Kidney epithelial cell (primary cell): ENCODE results near the gene TNFSF15. TPM values are rescaled to one million over a fixed set of nuclear protein-coding genes. Genes with fewer than 3 reads are reported as not detected.

Experiments
- DNase-seq: peaks from one replicate; pipeline ENCODE4 v3.0.0-alpha.2; 2010; ENCODE audit warnings: low read depth
- H3K27me3 ChIP-seq: 2 replicates; pipeline ENCODE4 v1.6.0; 2011; ENCODE audit warnings: low read length; ENCODE audit not compliant: control insufficient read depth, insufficient read depth
- H3K36me3 ChIP-seq: 2 replicates; pipeline ENCODE4 v1.5.1; 2011; ENCODE audit warnings: low read length; ENCODE audit not compliant: control insufficient read depth, insufficient read depth
- H3K4me3 ChIP-seq: 2 replicates; pipeline ENCODE4 v1.5.1; 2011; ENCODE audit warnings: low read depth, mild to moderate bottlenecking, control low read depth, low read length
- total RNA-seq: library from RNA; depleted of rRNA; stranded (reverse); fragments of >200 nt; gene quantifications from 2 replicates; pipeline ENCODE4 v1.2.3, GENCODE V29; 2015
- TF ChIP-seq, protein P1 (sequence below): IDR thresholded peaks from 2 replicates; pipeline ENCODE4 v1.5.1; 2011; ENCODE audit warnings: mild to moderate bottlenecking, moderate library complexity, low read length, control low read depth, inconsistent platforms; ENCODE audit not compliant: insufficient read depth, poor library complexity, severe bottlenecking

TNFSF15 gene
- total RNA-seq, 1 donor from 2014 or later: 11.7 TPM

DNA sequence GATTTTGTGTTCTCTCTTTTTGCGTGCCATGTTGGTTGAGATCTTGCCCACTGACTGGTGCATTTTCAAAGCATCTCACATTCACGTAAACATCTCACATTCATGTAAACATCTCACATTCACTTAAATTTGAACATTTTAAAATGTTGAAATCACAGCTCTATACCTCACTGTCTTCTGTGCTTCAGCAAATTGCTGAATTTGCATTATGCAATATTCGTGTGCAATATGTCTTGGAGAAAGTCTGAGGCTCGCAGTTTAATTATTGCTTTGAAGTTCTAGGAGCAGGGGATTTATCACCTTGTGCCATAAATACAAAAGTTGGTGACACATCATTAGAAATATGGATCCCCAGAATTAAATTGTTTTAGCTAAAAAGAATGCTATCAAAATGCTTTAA, 42.6 kb downstream of the TNFSF15 start:
- Histone ChIP-seq H3K36me3 (no peaks in the 10 kb centered on the region), H3K27me3 (no peaks in the 10 kb centered on the region), H3K4me3 (no peak overlapping the region)
- TF ChIP-seq, protein P1, sequence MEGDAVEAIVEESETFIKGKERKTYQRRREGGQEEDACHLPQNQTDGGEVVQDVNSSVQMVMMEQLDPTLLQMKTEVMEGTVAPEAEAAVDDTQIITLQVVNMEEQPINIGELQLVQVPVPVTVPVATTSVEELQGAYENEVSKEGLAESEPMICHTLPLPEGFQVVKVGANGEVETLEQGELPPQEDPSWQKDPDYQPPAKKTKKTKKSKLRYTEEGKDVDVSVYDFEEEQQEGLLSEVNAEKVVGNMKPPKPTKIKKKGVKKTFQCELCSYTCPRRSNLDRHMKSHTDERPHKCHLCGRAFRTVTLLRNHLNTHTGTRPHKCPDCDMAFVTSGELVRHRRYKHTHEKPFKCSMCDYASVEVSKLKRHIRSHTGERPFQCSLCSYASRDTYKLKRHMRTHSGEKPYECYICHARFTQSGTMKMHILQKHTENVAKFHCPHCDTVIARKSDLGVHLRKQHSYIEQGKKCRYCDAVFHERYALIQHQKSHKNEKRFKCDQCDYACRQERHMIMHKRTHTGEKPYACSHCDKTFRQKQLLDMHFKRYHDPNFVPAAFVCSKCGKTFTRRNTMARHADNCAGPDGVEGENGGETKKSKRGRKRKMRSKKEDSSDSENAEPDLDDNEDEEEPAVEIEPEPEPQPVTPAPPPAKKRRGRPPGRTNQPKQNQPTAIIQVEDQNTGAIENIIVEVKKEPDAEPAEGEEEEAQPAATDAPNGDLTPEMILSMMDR: no peak
- DNase-seq: no peak

DNA sequence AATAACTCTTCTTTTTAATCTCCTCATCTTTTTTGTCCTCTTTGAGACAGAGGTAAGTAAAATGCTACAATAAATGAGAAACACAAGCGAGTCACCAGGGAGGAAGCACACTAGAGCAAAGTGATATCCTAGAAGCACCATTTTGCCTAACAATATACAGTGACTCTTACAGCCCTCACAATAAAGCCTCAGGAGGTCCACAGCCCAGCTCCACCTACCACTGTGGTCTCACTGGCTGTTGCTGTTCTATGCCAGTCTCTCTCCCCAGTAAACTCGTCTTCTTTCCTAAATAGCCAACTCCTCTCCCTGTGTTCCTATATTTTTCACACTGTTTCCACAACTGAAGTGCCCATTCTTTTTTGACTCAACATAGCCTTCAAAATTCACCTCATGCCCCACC, 44.3 kb downstream of the TNFSF15 start:
- Histone ChIP-seq H3K4me3 (no peak overlapping the region), H3K27me3 (no peaks in the 10 kb centered on the region), H3K36me3 (no peaks in the 10 kb centered on the region)
- DNase-seq: no peak
- TF ChIP-seq, protein P1: no peak

DNA sequence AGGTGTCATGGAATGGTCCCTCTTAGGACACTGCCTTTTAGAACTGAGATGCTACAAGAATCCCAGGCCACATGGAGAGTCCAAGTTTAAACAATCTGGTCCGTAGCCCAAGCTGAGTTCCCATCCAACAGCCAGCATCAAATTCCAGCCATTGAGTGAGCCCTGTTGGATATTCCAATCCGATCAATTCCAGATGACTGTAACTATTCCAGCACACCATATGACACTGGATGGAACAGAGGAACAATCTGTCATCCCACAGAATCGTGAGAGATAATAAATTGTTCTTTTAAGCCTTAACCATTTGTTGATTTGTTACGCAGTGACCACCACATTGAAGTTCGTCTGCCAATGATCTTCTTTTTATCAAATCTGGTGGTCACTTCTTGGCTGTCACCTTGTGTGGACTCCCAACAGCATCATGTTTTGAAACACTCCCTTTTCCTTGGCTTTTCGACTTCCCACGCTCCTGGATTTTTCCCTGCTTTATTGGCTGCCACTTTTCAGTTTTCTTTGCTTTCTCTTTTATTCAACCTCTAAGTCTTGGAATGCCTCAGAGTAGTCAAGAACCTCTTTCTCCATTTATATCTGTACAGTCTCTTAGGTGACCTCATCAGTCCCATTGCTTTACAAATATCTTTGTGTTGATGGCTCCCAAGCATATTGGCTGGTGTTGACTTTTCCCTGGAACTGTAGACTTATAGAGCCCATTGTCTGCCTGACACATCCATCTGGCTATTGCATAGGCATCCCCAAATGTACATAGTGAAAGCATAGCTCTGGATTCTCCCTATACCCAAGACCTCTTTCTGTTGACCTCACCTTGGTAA, 46.1 kb downstream of the TNFSF15 start:
- Histone ChIP-seq H3K27me3 (no peaks in the 10 kb centered on the region), H3K36me3 (no peaks in the 10 kb centered on the region), H3K4me3 (no peak overlapping the region)
- TF ChIP-seq, protein P1: no peak
- DNase-seq: no peak

DNA sequence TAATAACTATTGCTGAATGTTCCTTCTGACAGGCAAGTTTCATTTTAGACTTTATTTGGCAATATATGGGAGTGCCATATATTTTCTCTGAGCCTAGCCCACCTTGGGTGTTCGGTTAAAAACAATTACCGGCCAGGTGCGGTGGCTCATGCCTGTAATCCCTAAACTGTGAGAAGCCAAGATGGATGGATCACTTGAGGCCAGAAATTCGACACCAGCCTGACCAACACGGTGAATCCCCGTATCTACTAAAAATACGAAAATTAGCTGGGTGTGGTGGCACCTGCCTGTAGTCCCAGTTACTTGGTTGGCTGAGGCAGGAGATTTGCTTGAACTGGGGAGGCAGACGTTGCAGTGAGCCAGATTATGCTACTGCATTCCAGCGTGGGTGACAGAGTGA, 47.9 kb downstream of the TNFSF15 start:
- Histone ChIP-seq H3K27me3 (no peaks in the 10 kb centered on the region), H3K4me3 (no peak overlapping the region), H3K36me3 (no peaks in the 10 kb centered on the region)
- TF ChIP-seq, protein P1: no peak
- DNase-seq: no peak

DNA sequence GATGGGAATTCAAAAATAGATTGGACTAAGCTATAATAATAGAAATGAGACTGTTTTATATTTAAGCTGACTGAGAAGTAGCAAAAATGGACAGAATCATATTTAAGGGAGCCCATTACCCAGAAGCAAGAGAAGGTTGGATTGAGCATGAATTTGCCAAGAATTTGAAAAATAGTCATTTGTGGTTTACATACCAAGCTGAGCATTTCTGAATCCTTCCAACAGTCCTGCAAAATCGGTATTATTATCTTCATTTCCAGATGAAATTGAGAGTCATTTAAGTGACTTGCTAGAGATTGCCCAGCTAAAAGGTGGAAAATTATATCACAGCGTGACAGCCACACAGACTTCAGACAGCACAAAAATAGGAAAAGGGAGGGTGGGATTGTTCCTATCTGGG, 48.4 kb downstream of the TNFSF15 start:
- no peak for DNase-seq
- TF ChIP-seq, protein P1: no peak
- Histone ChIP-seq H3K4me3 (no peak overlapping the region), H3K36me3 (no peaks in the 10 kb centered on the region), H3K27me3 (no peaks in the 10 kb centered on the region)

DNA sequence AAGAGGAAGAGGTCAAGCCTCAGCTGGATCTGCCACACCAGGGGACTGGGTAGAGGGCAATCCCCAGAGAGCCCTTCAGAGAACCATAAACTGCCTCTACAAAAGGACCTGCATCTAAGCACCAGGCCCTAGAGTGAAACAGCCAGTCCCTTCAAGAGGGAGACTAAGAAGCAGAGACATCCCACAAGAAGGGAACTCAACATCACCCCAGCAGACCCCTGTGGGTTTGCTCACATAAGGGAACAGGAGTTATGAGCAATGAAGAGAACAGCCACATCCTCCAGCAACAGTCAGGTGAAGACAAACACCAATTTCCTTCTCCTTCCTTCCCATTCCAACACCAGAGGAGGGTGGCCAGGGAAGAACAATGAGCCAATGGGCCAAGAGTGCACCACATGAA, 48.9 kb downstream of the TNFSF15 start:
- H3K36me3 ChIP-seq: no peaks in the 10 kb centered on the region
- DNase-seq: no peak
- no peak overlapping the region for H3K4me3 ChIP-seq
- H3K27me3 ChIP-seq: no peaks in the 10 kb centered on the region
- TF ChIP-seq, protein P1: no peak
